Fibroblast of skin of right biceps (primary cell): ENCODE data around the gene FLYWCH1.

Experiments used
- DNase-seq: peaks from one replicate; pipeline ENCODE4 v3.0.0-alpha.2; 2013

FLYWCH1 gene

DNA sequence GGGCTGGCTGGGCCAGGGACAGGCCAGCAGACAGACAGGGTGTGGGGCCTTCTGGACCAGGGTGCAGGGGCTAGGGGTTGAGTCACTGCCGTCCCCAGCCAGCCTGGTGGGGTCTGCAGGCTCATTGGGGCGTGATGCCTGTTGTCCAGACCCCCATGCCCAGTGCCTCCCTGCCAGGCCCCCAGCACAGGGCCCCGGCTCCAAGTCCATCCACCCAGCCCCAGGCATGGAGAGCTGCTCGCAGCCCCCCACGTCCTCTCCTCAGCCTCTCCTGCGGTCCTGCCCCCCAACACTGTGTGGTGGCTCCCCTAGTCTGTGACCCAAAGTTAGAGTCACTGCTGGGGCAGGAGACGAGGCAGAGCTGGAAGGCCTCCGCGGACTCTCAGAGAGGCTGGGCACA lies 75.6 kb downstream of the FLYWCH1 start:
- no peak for DNase-seq

DNA sequence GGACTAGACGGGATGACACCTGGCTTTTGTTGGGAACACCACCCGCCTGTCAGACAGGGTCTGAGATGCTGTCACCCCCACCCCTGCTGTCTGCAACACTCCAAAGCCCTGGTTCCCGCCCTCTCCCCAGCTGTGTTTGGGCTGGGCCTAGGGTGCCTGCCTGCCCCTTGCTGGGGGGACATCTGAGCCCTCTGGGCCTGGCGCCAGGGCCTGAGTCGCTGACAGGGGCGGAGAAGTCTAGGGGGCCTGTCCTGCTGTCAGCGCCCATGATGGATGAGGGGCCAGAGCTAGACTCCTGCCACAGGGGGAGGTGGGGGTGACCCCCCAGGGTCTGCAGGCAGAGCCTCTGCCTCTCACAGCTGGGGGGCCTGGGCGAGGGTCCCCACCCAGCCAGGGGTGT lies 76.1 kb downstream of the FLYWCH1 start:
- DNase-seq, result peak; percentile 36

DNA sequence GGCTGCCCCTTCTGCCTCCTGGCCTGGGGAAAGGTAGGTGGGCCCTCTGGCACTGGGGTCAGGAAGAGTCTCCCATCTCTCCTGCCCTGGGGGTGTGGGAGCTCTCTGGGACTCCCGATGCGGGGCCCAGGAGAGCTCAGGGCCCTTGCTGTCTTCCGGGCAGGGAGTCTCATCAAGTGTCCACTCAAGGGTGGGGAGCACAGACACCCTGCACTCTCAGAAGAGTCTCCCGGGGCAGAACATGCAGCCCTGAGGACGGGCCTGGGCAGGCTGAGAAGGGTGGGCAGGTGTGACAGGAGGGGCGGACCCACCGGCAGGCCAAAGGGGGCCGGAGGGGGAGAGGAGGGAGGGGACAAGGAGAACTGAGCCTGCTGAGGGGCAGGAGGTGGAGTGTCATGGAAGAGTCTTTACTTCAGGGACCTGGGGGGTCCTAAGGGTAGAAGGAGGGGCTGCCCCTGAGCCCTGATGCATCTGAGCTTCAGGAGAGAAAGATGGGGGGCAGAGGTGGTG lies 76.9 kb downstream of the FLYWCH1 start:
- DNase-seq, result no peak

DNA sequence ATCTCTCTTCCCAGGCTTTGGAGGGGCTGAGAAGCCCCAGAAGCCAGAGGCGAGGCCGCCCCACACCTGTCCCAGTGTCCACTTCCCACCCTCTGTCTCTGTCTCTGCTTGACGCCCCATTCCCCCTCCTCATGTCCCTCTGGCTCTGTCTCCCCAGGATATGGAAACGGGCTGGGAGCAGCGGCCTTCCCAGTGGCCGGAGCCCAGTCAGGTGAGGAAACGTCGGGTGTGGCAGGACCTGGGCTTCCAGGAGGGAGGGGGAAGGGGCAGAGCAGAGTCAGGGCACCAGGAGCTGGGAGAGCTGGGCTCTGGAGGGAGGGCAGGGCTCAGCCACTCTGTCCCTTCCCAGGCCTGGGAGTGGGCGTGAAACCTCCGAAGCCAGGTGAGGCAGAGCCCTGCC lies 79.2 kb downstream of the FLYWCH1 start:
- DNase-seq, result no peak

DNA sequence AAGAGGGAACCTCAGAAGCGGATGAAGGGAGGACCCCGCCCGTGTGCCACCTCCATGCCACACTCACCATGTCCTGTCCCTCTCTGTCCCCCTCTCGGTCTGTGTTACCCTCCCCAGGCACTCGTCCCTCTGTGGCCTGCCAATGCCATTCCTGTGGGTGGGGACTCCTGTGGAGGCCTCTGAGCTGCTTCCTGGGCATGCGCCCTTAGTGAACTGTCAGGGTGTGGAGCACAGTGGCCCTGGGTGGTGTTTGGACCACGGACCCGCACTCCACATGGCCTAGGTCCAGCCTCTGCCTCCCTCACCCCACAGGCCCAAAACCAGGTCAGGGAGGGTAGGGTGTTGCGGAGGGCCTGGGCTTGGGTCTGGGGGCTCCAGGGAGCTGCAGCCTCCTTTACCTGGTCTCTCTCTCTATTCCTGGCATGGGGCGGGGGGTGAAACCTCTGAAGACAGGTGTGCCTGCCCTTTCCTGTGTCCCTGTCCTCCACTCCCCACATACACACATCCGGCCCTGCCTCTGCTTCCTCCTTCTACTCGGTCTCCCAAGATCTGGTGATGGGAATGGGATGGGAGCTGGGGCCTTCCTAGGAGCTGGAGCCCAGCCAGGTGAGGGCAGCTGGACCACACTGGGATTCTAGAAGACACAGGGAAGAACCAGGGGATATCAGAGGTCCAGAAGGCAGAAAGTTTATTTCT lies 80.0 kb downstream of the FLYWCH1 start:
- DNase-seq, result no peak

DNA sequence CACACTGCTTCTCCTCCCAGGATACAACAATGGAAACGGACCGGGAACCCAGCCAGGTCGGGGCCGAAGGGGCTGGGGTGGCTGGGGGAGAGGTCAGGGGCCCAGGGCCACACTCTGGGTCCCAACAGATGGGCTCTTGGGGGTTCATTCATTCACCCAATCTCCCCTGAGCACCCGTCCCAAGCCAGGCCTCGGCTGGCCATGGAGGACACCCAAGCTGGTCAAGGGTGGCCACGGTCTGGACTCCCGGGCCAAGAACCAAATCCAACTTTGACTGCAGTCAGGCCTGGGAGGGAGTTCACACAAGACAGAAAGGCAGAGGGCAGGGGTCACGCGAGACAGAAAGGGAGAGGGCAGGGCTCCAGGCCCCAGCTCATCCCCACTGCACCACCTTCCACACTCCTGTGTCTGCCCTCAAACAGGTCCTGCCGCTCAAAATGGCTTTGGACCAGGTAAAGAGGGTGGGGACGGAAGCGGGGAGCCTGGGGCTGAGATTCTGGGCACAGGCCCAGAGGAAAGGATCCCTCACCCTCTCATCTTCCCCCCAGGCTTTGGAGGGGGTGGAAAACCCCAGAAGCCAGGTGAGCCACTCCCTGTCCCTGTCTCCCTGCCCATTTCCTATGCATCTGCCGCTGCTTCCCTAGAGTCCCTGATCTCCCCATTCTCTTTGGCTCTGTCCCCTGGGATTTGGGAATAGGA lies 80.8 kb downstream of the FLYWCH1 start:
- DNase-seq, result no peak

DNA sequence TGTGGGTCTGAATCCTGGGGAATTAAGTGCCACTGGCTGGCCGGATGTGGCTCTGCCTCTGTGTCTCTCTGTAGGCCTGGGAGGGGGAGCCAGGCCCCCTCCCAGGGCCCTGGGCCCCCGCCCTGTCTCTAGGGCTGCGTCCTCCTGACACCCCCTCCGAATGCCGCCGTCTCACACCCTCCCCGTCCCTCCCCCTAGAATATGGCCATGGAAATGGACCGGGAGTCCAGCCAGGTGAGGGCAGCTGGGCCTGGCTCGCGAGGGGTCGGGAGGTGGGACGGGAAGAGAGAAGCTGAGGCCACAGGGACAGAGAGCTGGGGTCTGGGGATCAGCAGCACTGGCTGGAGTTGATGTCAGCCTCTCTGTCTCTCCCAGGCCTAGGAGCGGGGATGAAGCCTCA lies 84.6 kb downstream of the FLYWCH1 start:
- no peak for DNase-seq

DNA sequence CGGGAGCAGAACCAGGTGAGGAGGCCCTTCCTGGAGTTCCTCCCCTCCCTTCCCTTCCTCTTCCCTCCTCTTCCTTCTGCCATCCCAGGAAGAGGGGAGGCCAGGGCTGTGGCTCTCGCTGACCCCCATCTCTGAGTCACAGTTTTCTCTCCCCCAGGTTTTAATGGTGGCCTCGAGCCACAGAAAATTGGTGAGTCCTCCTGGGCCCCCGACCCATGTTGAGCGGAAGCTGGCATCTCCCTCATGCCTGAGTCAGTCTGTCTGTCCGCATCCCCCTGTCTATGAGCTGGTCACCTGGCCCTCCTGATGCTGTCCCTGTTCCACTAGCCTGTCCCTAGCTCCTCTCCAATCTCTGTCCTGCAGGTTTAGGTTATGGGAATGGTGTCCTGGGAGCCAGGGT lies 88.2 kb downstream of the FLYWCH1 start:
- no peak for DNase-seq

DNA sequence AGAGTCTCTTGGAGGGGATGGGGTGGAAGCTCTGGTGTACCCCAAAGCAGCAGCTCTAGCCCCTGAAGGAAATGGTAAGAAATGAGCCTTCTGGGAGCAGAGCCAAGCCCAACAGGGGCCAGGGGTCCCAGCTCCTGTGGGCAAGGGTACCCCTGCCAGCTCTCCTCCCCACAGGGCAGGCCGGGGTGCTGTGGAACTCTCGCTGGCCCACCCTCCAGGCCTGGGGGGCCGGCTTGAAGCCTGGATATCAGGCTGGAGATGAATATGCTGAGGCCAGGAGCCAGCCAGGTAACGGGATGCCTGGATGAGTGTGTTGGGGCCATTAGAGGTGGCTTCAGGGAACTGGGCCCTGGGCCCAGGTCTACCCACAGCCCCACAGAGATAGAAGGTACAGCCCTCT lies 88.8 kb downstream of the FLYWCH1 start:
- no peak for DNase-seq
